ENCODE measurements around the gene SLC16A13.

DNA sequence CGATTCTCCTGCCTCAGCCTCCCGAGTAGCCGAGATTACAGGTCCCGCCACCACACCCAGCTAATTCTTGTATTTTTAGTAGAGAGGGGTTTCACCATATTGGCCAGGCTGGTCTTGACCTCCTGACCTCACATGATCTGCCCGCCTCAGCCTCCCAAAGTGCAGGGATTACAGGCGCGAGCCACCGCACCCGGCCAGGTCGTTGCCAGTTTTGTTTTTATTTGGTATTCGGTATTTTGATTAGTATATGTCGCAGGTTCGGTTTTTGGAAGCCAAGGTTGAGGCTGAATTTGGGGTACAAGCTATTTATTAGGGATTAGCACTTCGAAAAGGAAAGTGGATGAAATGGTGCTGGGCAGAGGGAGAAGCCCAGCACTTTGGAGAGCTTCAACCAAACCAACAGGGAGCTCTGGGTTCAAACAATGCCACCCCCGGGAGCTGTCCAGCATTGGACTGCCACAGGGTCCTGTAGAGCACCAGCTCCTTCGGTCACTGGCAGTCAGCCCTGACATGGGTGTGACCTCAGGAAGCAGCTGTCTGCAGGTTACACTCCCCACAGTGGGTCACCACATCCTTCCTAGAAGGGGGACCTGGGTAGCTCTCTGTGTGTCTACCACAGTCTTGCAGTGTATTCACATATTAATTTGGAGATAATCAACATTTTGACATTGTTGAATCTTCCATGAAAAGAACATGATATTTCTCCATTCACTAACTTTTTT, 45.7 kb downstream of the SLC16A13 start:
- TF ChIP-seq FOXM1 (IDR thresholded peaks at IDR 0.05; ENCODE audit: borderline replicate concordance), result no peak
- TF ChIP-seq FOXK2 (IDR thresholded peaks at IDR 0.05), result no peak
